Measurements from ENCODE around the gene FAM149A. TPM values are rescaled to one million over a fixed set of nuclear protein-coding genes. Genes with fewer than 3 reads are reported as not detected.

The FAM149A gene
- total RNA-seq, 4 donors from 2014 or later: 0.83 to 11.4 (median 4.0) TPM

GRCh38 chr4:186067757-186068385 lies 36.6 kb upstream of the FAM149A start:
- Histone ChIP-seq H3K4me3 (peak overlapping the region; percentile 34 to 67 (median 56)), H3K4me1 (peaks cover 0 to 32% (median 9%) of the 10 kb centered on the region in 3 donors), H3K9me3 (no peaks in the 10 kb centered on the region), H3K36me3 (no peaks in the 10 kb centered on the region), H3K27ac (peak overlapping the region; percentile 45 to 88 (median 76)), H3K27me3 (no peaks in the 10 kb centered on the region)
- intact Hi-C loops (cut with DNase I): loop anchor here (5.0 kb wide), 1 partner anchor 69 kb away; no protein-coding TSS in a partner anchor
- 31 to 41% methylated on average over 9 of the region's 9 CpGs for WGBS, 2 donors
- TF ChIP-seq CTCF (IDR thresholded peaks at IDR 0.05) (peak in 5 of 6 experiments; percentile 31 to 61 (median 55)), POLR2A (IDR thresholded peaks at IDR 0.05) (no peak)
- peak; percentile 2 for DNase-seq

- H3K9me3 ChIP-seq: no peaks in the 10 kb centered on the region
- 3 to 6% methylated on average over 12 of the region's 12 CpGs for WGBS, 2 donors
- H3K4me3 ChIP-seq: peak within 1 kb of the TSS; percentile 34 to 67 (median 56)
- peak within 1 kb of the TSS; percentile 57 to 88 (median 76) for H3K27ac ChIP-seq
- DNase-seq: no peak
- H3K4me1 ChIP-seq: peaks cover 0 to 32% (median 9%) of the 10 kb centered on the region in 3 donors
- no peaks in the 10 kb centered on the region for H3K27me3 ChIP-seq
- intact Hi-C loops (cut with DNase I): loop anchor here (5.0 kb wide), 1 partner anchor 69 kb away; no protein-coding TSS in a partner anchor
- TF ChIP-seq CTCF (IDR thresholded peaks at IDR 0.05) (no peak), POLR2A (IDR thresholded peaks at IDR 0.05) (no peak)
- H3K36me3 ChIP-seq: no peaks in the 10 kb centered on the region
Observed at GRCh38 chr4:186068581-186069348, 35.7 kb upstream of the FAM149A start, which contains the start of gene TLR3. TLR3 (plus strand) TSS chr4:186069156; CDS start chr4:186076620, 7,464 bp downstream.

GRCh38 chr4:186069729-186070128 lies 34.8 kb upstream of the FAM149A start:
- intact Hi-C loops (cut with DNase I): loop anchor here (5.0 kb wide), 1 partner anchor 68 kb away; no protein-coding TSS in a partner anchor
- Histone ChIP-seq H3K4me3 (peak overlapping the region; percentile 34 to 67 (median 56)), H3K27ac (peak overlapping the region; percentile 57 to 88 (median 76)), H3K36me3 (no peaks in the 10 kb centered on the region), H3K27me3 (no peaks in the 10 kb centered on the region), H3K9me3 (no peaks in the 10 kb centered on the region), H3K4me1 (peaks cover 0 to 37% (median 9%) of the 10 kb centered on the region in 3 donors)
- TF ChIP-seq POLR2A (IDR thresholded peaks at IDR 0.05): no peak
- TF ChIP-seq CTCF (IDR thresholded peaks at IDR 0.05): no peak
- WGBS, 2 donors: 36 to 44% methylated on average over 4 of the region's 4 CpGs
- no peak for DNase-seq

GRCh38 chr4:186072516-186072915 lies 32.0 kb upstream of the FAM149A start:
- DNase-seq: no peak
- TF ChIP-seq CTCF (IDR thresholded peaks at IDR 0.05) (no peak), POLR2A (IDR thresholded peaks at IDR 0.05) (no peak)
- 90 to 96% methylated on average over 8 to 10 of the region's 10 CpGs for WGBS, 2 donors
- H3K4me3 ChIP-seq: no peak overlapping the region
- peaks cover 0 to 37% (median 9%) of the 10 kb centered on the region in 3 donors for H3K4me1 ChIP-seq
- intact Hi-C loops (cut with DNase I): no loop called here
- no peaks in the 10 kb centered on the region for H3K27me3 ChIP-seq
- no peak overlapping the region for H3K27ac ChIP-seq
- no peaks in the 10 kb centered on the region for H3K9me3 ChIP-seq
- H3K36me3 ChIP-seq: peaks cover 0 to 8% (median 0%) of the 10 kb centered on the region in 3 donors

- no peak for TF ChIP-seq CTCF (IDR thresholded peaks at IDR 0.05)
- no peak for TF ChIP-seq POLR2A (IDR thresholded peaks at IDR 0.05)
- Histone ChIP-seq H3K36me3 (peaks cover 0 to 8% (median 0%) of the 10 kb centered on the region in 3 donors), H3K4me3 (no peak overlapping the region), H3K9me3 (no peaks in the 10 kb centered on the region), H3K27me3 (no peaks in the 10 kb centered on the region), H3K4me1 (peaks cover 0 to 35% (median 9%) of the 10 kb centered on the region in 3 donors), H3K27ac (peak overlapping the region in 1 of 4 donors; percentile 4)
- 66 to 70% methylated on average over 7 of the region's 7 CpGs for WGBS, 2 donors
- intact Hi-C loops (cut with DNase I): no loop called here
- no peak for DNase-seq
Observed at GRCh38 chr4:186074189-186074588, 30.3 kb upstream of the FAM149A start.

Data from esophagus squamous epithelium (tissue), 5 donors.